HG03280 (cell line): ENCODE results near the gene CTDSPL.

ENCODE experiments used
- ATAC-seq: cut with Tn5 transposase; IDR thresholded peaks from one replicate; pipeline ENCODE4 v1.9.1; 2021; ENCODE audit warnings: mild to moderate bottlenecking, moderate library complexity; ENCODE audit not compliant: unreplicated experiment

The CTDSPL gene

GRCh38 chr3:37940242-37940908 lies 78.7 kb downstream of the CTDSPL start:
- no peak for ATAC-seq

- ATAC-seq: no peak
These were observed 80.2 kb downstream of the CTDSPL start for GRCh38 chr3:37941608-37942508.

GRCh38 chr3:37942646-37943045 lies 81.0 kb downstream of the CTDSPL start:
- ATAC-seq: no peak

GRCh38 chr3:37943126-37943525 lies 81.4 kb downstream of the CTDSPL start:
- no peak for ATAC-seq

GRCh38 chr3:37943631-37944314 lies 82.1 kb downstream of the CTDSPL start:
- no peak for ATAC-seq

- no peak for ATAC-seq
These were observed 82.7 kb downstream of the CTDSPL start for GRCh38 chr3:37944391-37944842.

GRCh38 chr3:37945156-37945806 lies 83.6 kb downstream of the CTDSPL start:
- ATAC-seq: no peak

- no peak for ATAC-seq
These were observed 84.3 kb downstream of the CTDSPL start for GRCh38 chr3:37945807-37946530.

- no peak for ATAC-seq
These were observed 84.8 kb downstream of the CTDSPL start for GRCh38 chr3:37946531-37946889.

GRCh38 chr3:37949866-37950265 lies 88.2 kb downstream of the CTDSPL start:
- ATAC-seq: no peak

- no peak for ATAC-seq
These were observed 90.9 kb downstream of the CTDSPL start for GRCh38 chr3:37952564-37952963.

- ATAC-seq: no peak
These were observed 91.5 kb downstream of the CTDSPL start for GRCh38 chr3:37953226-37953625.

- ATAC-seq: no peak
These were observed 92.2 kb downstream of the CTDSPL start for GRCh38 chr3:37953707-37954394.

GRCh38 chr3:37954881-37955280 lies 93.2 kb downstream of the CTDSPL start:
- no peak for ATAC-seq

GRCh38 chr3:37955918-37956707 lies 94.4 kb downstream of the CTDSPL start:
- ATAC-seq: no peak

GRCh38 chr3:37956723-37957538 lies 95.3 kb downstream of the CTDSPL start:
- no peak for ATAC-seq

- ATAC-seq: no peak
These were observed 95.9 kb downstream of the CTDSPL start for GRCh38 chr3:37957539-37957936.
